Ishikawa (cell line): ENCODE measurements around the gene VEGFA.

ENCODE experiments used
- CEBPB ChIP-seq: IDR thresholded peaks from 2 replicates; pipeline ENCODE4 v1.6.1; 2012
- CREB1 ChIP-seq: IDR thresholded peaks from 2 replicates; pipeline ENCODE4 v1.6.1; 2012; ENCODE audit warnings: low read depth
- EP300 ChIP-seq: IDR thresholded peaks from 2 replicates; pipeline ENCODE4 v1.6.1; 2012; ENCODE audit warnings: borderline replicate concordance
- FOXM1 ChIP-seq: IDR thresholded peaks from 2 replicates; pipeline ENCODE4 v1.6.1; 2012; ENCODE audit warnings: low read depth, borderline replicate concordance
- NFIC ChIP-seq: IDR thresholded peaks from 2 replicates; pipeline ENCODE4 v1.6.1; 2012
- RAD21 ChIP-seq: IDR thresholded peaks from 2 replicates; pipeline ENCODE4 v1.6.1; 2012; ENCODE audit warnings: low read depth
- TAF1 ChIP-seq: IDR thresholded peaks from 2 replicates; pipeline ENCODE4 v1.6.1; 2012; ENCODE audit warnings: low read depth, mild to moderate bottlenecking
- TCF12 ChIP-seq: IDR thresholded peaks from 2 replicates; pipeline ENCODE4 v1.6.1; 2012; ENCODE audit warnings: low read depth
- TEAD4 ChIP-seq: IDR thresholded peaks from 2 replicates; pipeline ENCODE4 v1.6.1; 2012
- TF ChIP-seq, protein P1 (sequence below): IDR thresholded peaks from 2 replicates; pipeline ENCODE4 v1.6.1; 2012
- TF ChIP-seq, protein P2 (sequence below): IDR thresholded peaks from 2 replicates; pipeline ENCODE4 v1.6.1; 2012; ENCODE audit warnings: low read depth, mild to moderate bottlenecking

DNA sequence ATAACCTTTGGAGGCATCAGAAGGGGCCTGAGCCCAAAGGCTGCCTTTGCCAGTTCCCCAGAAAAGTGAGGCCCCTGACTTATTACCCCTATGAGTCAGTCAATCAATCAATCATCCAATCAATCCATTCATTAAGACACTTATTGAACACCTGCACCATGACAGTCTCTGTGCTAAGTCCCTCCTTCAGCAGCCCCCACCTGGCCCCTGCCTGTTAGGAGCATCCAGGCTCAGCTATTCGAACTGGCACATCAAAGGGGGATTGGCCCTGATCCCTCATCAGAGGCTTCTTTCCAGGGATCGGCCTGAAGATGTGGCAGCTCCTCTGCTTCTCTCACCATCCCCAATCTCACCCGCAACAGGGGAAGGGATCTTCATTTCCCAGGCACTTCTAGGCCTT is 27.7 kb upstream of the VEGFA start:
- TF ChIP-seq CREB1 = no peak
- no peak for TF ChIP-seq EP300
- TF ChIP-seq, protein P1, sequence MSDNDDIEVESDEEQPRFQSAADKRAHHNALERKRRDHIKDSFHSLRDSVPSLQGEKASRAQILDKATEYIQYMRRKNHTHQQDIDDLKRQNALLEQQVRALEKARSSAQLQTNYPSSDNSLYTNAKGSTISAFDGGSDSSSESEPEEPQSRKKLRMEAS = no peak
- no peak for TF ChIP-seq NFIC
- TF ChIP-seq CEBPB = no peak
- no peak for TF ChIP-seq RAD21
- no peak for TF ChIP-seq TAF1
- no peak for TF ChIP-seq TCF12
- TF ChIP-seq FOXM1 = no peak
- TF ChIP-seq, protein P2, sequence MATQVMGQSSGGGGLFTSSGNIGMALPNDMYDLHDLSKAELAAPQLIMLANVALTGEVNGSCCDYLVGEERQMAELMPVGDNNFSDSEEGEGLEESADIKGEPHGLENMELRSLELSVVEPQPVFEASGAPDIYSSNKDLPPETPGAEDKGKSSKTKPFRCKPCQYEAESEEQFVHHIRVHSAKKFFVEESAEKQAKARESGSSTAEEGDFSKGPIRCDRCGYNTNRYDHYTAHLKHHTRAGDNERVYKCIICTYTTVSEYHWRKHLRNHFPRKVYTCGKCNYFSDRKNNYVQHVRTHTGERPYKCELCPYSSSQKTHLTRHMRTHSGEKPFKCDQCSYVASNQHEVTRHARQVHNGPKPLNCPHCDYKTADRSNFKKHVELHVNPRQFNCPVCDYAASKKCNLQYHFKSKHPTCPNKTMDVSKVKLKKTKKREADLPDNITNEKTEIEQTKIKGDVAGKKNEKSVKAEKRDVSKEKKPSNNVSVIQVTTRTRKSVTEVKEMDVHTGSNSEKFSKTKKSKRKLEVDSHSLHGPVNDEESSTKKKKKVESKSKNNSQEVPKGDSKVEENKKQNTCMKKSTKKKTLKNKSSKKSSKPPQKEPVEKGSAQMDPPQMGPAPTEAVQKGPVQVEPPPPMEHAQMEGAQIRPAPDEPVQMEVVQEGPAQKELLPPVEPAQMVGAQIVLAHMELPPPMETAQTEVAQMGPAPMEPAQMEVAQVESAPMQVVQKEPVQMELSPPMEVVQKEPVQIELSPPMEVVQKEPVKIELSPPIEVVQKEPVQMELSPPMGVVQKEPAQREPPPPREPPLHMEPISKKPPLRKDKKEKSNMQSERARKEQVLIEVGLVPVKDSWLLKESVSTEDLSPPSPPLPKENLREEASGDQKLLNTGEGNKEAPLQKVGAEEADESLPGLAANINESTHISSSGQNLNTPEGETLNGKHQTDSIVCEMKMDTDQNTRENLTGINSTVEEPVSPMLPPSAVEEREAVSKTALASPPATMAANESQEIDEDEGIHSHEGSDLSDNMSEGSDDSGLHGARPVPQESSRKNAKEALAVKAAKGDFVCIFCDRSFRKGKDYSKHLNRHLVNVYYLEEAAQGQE = no peak
- no peak for TF ChIP-seq TEAD4
